ENCODE results near the gene SUN1. TPM values are rescaled to one million over a fixed set of nuclear protein-coding genes. Genes with fewer than 3 reads are reported as not detected.

The SUN1 gene
- total and polyA plus RNA-seq, 2 donors from 2014 or later, result 40.4 to 168 TPM

DNA sequence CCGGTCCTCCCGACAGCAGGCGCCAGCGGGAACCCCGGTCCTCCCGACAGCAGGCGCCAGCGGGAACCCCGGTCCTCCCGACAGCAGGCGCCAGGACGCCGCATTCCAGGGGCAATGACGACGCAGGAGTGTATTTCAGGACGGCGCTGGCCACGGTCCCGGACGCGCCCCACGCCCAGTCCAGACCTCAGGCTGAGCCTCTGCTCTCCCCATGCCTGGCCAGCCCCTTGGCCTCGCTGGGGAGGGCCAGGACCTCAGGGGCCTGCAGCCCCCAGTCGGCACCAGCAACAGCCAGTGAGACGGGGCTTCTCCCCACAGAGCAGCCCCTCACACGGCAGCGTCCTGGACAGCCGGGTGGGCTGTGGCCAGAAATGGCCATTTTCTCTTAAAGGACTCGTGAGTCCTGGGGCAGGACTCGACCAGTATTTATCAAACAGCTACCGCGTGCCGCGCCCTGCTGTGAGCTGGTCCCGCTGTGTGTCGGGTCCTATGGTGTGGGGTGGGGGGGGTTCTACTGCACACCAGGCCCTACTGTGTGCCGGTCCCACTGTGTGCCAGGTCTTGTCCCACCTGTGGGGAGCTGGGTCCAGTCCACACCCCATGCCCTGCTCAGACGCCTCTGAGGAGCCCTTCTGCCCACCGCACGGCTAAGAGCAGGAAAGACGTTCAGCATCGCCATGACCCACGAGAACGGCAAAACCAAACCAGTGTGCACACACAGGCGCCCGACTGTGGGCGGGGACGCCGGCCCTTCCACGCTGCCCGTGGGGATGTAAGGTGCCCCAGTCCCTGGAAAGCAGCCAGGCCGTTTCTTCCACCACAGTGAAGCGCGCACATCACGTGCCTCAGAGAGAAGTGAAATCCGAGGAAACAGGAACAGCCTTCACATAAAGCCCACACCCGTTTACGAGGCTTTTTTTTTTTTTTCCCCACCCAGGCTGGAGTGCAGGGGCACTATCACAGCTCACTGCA, 77.4 kb downstream of the SUN1 start:
- TF ChIP-seq, protein P1, sequence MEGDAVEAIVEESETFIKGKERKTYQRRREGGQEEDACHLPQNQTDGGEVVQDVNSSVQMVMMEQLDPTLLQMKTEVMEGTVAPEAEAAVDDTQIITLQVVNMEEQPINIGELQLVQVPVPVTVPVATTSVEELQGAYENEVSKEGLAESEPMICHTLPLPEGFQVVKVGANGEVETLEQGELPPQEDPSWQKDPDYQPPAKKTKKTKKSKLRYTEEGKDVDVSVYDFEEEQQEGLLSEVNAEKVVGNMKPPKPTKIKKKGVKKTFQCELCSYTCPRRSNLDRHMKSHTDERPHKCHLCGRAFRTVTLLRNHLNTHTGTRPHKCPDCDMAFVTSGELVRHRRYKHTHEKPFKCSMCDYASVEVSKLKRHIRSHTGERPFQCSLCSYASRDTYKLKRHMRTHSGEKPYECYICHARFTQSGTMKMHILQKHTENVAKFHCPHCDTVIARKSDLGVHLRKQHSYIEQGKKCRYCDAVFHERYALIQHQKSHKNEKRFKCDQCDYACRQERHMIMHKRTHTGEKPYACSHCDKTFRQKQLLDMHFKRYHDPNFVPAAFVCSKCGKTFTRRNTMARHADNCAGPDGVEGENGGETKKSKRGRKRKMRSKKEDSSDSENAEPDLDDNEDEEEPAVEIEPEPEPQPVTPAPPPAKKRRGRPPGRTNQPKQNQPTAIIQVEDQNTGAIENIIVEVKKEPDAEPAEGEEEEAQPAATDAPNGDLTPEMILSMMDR (IDR thresholded peaks at IDR 0.05; ENCODE audit: borderline replicate concordance, extremely low read depth, insufficient read depth), result no peak
- no peak overlapping the region for H3K27ac ChIP-seq (ENCODE audit: low read depth in 2 of 2, low read length in 2 of 2)

DNA sequence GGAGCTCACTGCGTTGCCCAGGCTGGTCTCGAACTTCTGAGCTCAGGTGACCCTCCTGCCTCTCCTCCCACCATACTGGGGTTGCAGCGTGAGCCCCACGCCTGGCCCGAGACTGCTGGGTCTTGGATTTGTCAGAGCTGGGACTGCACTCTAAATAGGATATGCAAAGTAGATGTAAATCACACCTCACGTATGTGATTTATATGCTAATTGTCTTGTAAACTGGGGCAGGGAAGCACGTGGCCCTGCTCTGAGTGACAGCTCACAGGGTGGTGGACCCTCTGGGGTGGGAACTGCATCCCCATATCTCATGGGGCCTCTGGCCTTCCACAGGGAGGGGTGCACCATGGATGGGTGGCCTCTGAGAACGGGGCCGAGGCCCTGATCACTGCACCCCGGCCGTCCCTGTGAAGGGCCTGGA, 78.2 kb downstream of the SUN1 start:
- Histone ChIP-seq H3K4me3 (ENCODE audit: low read length in 3 of 3) (no peak overlapping the region), H3K4me1 (ENCODE audit: control insufficient read depth in 2 of 3, insufficient read depth in 2 of 3, low read depth in 1 of 3, low read length in 3 of 3) (peaks cover 0 to 8% (median 0%) of the 10 kb centered on the region in 3 donors), H3K9ac (ENCODE audit: low read length in 3 of 3) (no peak overlapping the region), H3K27me3 (ENCODE audit: control insufficient read depth, insufficient read depth, low read length) (peaks cover 2% of the 10 kb centered on the region), H3K36me3 (ENCODE audit: control insufficient read depth in 2 of 3, insufficient read depth in 3 of 3, low read length in 3 of 3) (no peaks in the 10 kb centered on the region), H3K27ac (ENCODE audit: low read depth in 2 of 2, low read length in 2 of 2) (no peak overlapping the region), H3K9me3 (ENCODE audit: control insufficient read depth in 2 of 3, insufficient read depth in 1 of 3, low read length in 3 of 3) (no peaks in the 10 kb centered on the region)
- intact Hi-C loops (cut with DNase I), result no loop called here
- DNase-seq (no peak), FAIRE-seq (no peak)
- TF ChIP-seq, protein P1 (IDR thresholded peaks at IDR 0.05; ENCODE audit: borderline replicate concordance, extremely low read depth, insufficient read depth), result no peak

More for the DNA sequence above, 77.4 kb downstream of the SUN1 start:
- intact Hi-C loops (cut with DNase I), result no loop called here
- Histone ChIP-seq H3K4me1 (ENCODE audit: control insufficient read depth in 2 of 3, insufficient read depth in 2 of 3, low read depth in 1 of 3, low read length in 3 of 3) (peaks cover 0 to 2% (median 0%) of the 10 kb centered on the region in 3 donors), H3K27me3 (ENCODE audit: control insufficient read depth, insufficient read depth, low read length) (peaks cover 2% of the 10 kb centered on the region), H3K9me3 (ENCODE audit: control insufficient read depth in 2 of 3, insufficient read depth in 1 of 3, low read length in 3 of 3) (no peaks in the 10 kb centered on the region), H3K9ac (ENCODE audit: low read length in 3 of 3) (no peak overlapping the region), H3K4me3 (ENCODE audit: low read length in 3 of 3) (no peak overlapping the region), H3K36me3 (ENCODE audit: control insufficient read depth in 2 of 3, insufficient read depth in 3 of 3, low read length in 3 of 3) (no peaks in the 10 kb centered on the region)
- no peak for FAIRE-seq
- peak in 1 of 5 donors; percentile 83 for DNase-seq

DNA sequence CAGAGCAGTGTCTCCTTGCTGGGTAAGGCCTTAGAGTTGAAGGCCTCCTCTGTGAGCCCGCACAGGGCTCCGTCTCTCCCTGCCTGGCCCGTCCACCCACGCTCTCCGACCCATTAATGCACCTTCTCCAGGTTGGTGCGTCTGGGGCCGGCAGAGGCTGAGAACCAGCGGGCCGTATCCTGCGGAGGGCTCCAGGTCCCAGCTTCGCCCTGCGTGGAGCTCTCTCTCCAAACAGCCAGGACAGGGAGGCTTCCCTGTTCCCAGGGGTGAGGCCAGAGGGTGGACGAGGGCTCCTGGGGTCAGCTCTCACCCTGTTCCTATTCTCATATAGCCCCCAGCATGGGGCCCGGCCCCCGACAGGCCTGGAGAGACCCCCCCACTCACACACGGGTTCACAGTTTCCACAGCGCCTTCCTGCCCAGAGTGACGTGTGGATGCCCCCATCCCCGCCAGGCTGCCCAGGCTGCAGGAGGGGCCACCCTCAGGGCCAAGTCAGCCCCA, 78.7 kb downstream of the SUN1 start:
- Histone ChIP-seq H3K9me3 (ENCODE audit: control insufficient read depth in 2 of 3, insufficient read depth in 1 of 3, low read length in 3 of 3) (no peaks in the 10 kb centered on the region), H3K4me3 (ENCODE audit: low read length in 3 of 3) (no peak overlapping the region), H3K4me1 (ENCODE audit: control insufficient read depth in 2 of 3, insufficient read depth in 2 of 3, low read depth in 1 of 3, low read length in 3 of 3) (peaks cover 0 to 10% (median 0%) of the 10 kb centered on the region in 3 donors), H3K27ac (ENCODE audit: low read depth in 2 of 2, low read length in 2 of 2) (no peak overlapping the region), H3K9ac (ENCODE audit: low read length in 3 of 3) (no peak overlapping the region), H3K36me3 (ENCODE audit: control insufficient read depth in 2 of 3, insufficient read depth in 3 of 3, low read length in 3 of 3) (no peaks in the 10 kb centered on the region), H3K27me3 (ENCODE audit: control insufficient read depth, insufficient read depth, low read length) (no peaks in the 10 kb centered on the region)
- peak in 2 of 5 donors; percentile 48 to 63 for DNase-seq
- TF ChIP-seq, protein P1 (IDR thresholded peaks at IDR 0.05; ENCODE audit: borderline replicate concordance, extremely low read depth, insufficient read depth), result no peak
- intact Hi-C loops (cut with DNase I), result no loop called here
- no peak for FAIRE-seq

Measured in kidney (tissue), 14 donors.